Astrocyte (in vitro differentiated cells and primary cell): ENCODE data around the gene WDR37. TPM values are rescaled to one million over a fixed set of nuclear protein-coding genes. Genes with fewer than 3 reads are reported as not detected.

Source experiments
- DNase-seq: peaks from one replicate; pipeline ENCODE4 v3.0.0-alpha.2; 2010; ENCODE audit warnings: low read depth
- FAIRE-seq: peaks from 2 replicates; lab custom pipeline; 2011; peaks lifted over from hg19 to GRCh38; lab: Jason Lieb, UNC
- H2AFZ ChIP-seq: 2 replicates; pipeline ENCODE4 v1.6.0; 2012; ENCODE audit warnings: low read depth, low read length, inconsistent platforms
- H3K27ac ChIP-seq: 2 replicates; pipeline ENCODE4 v1.5.1; 2011; ENCODE audit warnings: low read depth, low read length, inconsistent platforms
- H3K27me3 ChIP-seq: 2 replicates; pipeline ENCODE4 v1.6.0; 2011; ENCODE audit warnings: low read length, inconsistent platforms; ENCODE audit not compliant: insufficient read depth
- H3K36me3 ChIP-seq: 2 replicates; pipeline ENCODE4 v1.5.1; 2011; ENCODE audit warnings: low read length, inconsistent platforms; ENCODE audit not compliant: insufficient read depth
- H3K4me1 ChIP-seq: 2 replicates; pipeline ENCODE4 v1.5.1; 2011; ENCODE audit warnings: low read length, inconsistent platforms; ENCODE audit not compliant: insufficient read depth
- H3K4me2 ChIP-seq: 2 replicates; pipeline ENCODE4 v1.6.0; 2012; ENCODE audit warnings: low read length, inconsistent platforms
- H3K4me3 ChIP-seq: 2 replicates; pipeline ENCODE4 v1.5.1; 2011; ENCODE audit warnings: low read depth, mild to moderate bottlenecking, low read length, inconsistent platforms; ENCODE audit not compliant: insufficient read depth
- H3K79me2 ChIP-seq: 2 replicates; pipeline ENCODE4 v1.6.0; 2012; ENCODE audit warnings: mild to moderate bottlenecking, low read length, inconsistent platforms; ENCODE audit not compliant: insufficient read depth
- H3K9ac ChIP-seq: 2 replicates; pipeline ENCODE4 v1.6.0; 2012; ENCODE audit warnings: mild to moderate bottlenecking, low read length, inconsistent platforms
- H3K9me3 ChIP-seq: 2 replicates; pipeline ENCODE4 v1.5.1; 2012; ENCODE audit warnings: low read depth, mild to moderate bottlenecking, low read length, inconsistent platforms; ENCODE audit not compliant: insufficient read depth
- H4K20me1 ChIP-seq: 2 replicates; pipeline ENCODE4 v1.6.0; 2012; ENCODE audit warnings: low read length, inconsistent platforms; ENCODE audit not compliant: insufficient read depth
- H3K27ac Mint-ChIP-seq: one replicate; pipeline ENCODE4 v1.8.0; 2021; ENCODE audit warnings: mild to moderate bottlenecking, mixed read lengths; ENCODE audit not compliant: unreplicated experiment
- H3K27me3 Mint-ChIP-seq: one replicate; pipeline ENCODE4 v1.8.0; 2021; ENCODE audit warnings: low read depth, mixed read lengths; ENCODE audit not compliant: unreplicated experiment
- H3K36me3 Mint-ChIP-seq: one replicate; pipeline ENCODE4 v1.8.0; 2021; ENCODE audit warnings: low read depth, mixed read lengths; ENCODE audit not compliant: unreplicated experiment
- H3K4me1 Mint-ChIP-seq: one replicate; pipeline ENCODE4 v1.8.0; 2021; ENCODE audit warnings: low read depth, mixed read lengths; ENCODE audit not compliant: unreplicated experiment
- H3K4me3 Mint-ChIP-seq: one replicate; pipeline ENCODE4 v1.8.0; 2021; ENCODE audit warnings: mild to moderate bottlenecking, moderate library complexity, mixed read lengths; ENCODE audit not compliant: unreplicated experiment
- H3K9me3 Mint-ChIP-seq: one replicate; pipeline ENCODE4 v1.8.0; 2021; ENCODE audit warnings: mild to moderate bottlenecking, mixed read lengths; ENCODE audit not compliant: unreplicated experiment
- CTCF ChIP-seq: IDR thresholded peaks from 2 replicates; pipeline ENCODE4 v1.5.1; 2011; ENCODE audit warnings: low read depth, mild to moderate bottlenecking, inconsistent platforms, low read length, moderate library complexity; ENCODE audit not compliant: insufficient read depth
- EZH2 ChIP-seq: IDR thresholded peaks from 2 replicates; pipeline ENCODE4 v1.6.1; 2012; ENCODE audit warnings: mild to moderate bottlenecking, low read length, inconsistent platforms; ENCODE audit not compliant: insufficient read depth
- total RNA-seq: library from RNA; stranded (reverse); gene quantifications from 2 replicates; pipeline ENCODE4 v1.2.1, GENCODE V29; 2021

Gene WDR37
- total RNA-seq, 1 donor from 2014 or later: 22.8 TPM

- Histone ChIP-seq H3K4me1 (no peaks in the 10 kb centered on the region), H3K9me3 (peaks cover 3% of the 10 kb centered on the region), H4K20me1 (no peaks in the 10 kb centered on the region), H2AFZ (no peak overlapping the region), H3K36me3 (no peaks in the 10 kb centered on the region), H3K79me2 (no peaks in the 10 kb centered on the region), H3K4me3 (no peak overlapping the region), H3K27me3 (no peaks in the 10 kb centered on the region), H3K4me2 (no peak overlapping the region), H3K9ac (no peak overlapping the region), H3K27ac (no peak overlapping the region)
- Mint-ChIP-seq H3K4me3 (no peak overlapping the region), H3K9me3 (peaks cover 17% of the 10 kb centered on the region), H3K27me3 (peaks cover 7% of the 10 kb centered on the region), H3K4me1 (peaks cover 27% of the 10 kb centered on the region), H3K36me3 (peaks cover 2% of the 10 kb centered on the region), H3K27ac (no peak overlapping the region)
- TF ChIP-seq EZH2: no peak
- no peak for TF ChIP-seq CTCF
- DNase-seq: no peak
- no peak for FAIRE-seq
Observed at GRCh38 chr10:1149793-1150637, 93.8 kb downstream of the WDR37 start.

DNA sequence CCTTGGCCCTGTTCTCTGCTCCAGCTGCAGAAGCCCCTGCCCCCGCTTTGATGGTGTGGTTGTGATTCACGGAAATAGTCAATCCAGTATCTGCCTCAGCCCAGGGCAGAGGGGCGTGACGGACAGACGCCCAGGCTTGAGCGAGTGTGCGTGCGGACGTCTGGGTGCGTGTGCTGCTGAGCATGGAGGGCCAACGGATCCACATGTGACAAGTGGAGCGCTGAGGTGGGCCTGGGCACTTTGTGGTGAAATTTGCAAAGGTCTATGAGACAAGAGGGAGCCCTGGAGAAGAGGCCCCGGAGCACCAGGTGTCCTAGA is 94.4 kb downstream of the WDR37 start:
- no peak overlapping the region for H3K4me3 ChIP-seq
- FAIRE-seq (no peak), DNase-seq (no peak)
- peaks cover 3% of the 10 kb centered on the region for H3K9me3 ChIP-seq
- H3K4me2 ChIP-seq: no peak overlapping the region
- H3K36me3 ChIP-seq: no peaks in the 10 kb centered on the region
- no peaks in the 10 kb centered on the region for H3K79me2 ChIP-seq
- no peak overlapping the region for H3K27ac ChIP-seq
- Mint-ChIP-seq H3K4me1 (peaks cover 27% of the 10 kb centered on the region), H3K4me3 (no peak overlapping the region), H3K9me3 (peaks cover 17% of the 10 kb centered on the region), H3K27ac (peak overlapping the region; percentile 72), H3K36me3 (peaks cover 3% of the 10 kb centered on the region), H3K27me3 (peaks cover 13% of the 10 kb centered on the region)
- H3K9ac ChIP-seq: no peak overlapping the region
- no peak overlapping the region for H2AFZ ChIP-seq
- H3K4me1 ChIP-seq: no peaks in the 10 kb centered on the region
- TF ChIP-seq CTCF (no peak), EZH2 (no peak)
- H3K27me3 ChIP-seq: no peaks in the 10 kb centered on the region
- no peaks in the 10 kb centered on the region for H4K20me1 ChIP-seq
